Fibroblast of pulmonary artery (primary cell): ENCODE data around the gene KAT6B.
"Not testable (repeated sequence)": the region's sequence is repeated elsewhere in the genome, so short reads cannot be mapped to it uniquely, and the experiment has no call there.

Source experiments
- DNase-seq: peaks from one replicate; pipeline ENCODE4 v3.0.0-alpha.2; 2010; ENCODE audit warnings: low read depth
- H3K4me3 ChIP-seq: replicated peaks from 2 replicates; pipeline ENCODE4 v1.5.1; 2011; ENCODE audit warnings: low read depth, mild to moderate bottlenecking, control low read depth, low read length, moderate library complexity
- CTCF ChIP-seq: IDR thresholded peaks from 2 replicates; pipeline ENCODE4 v1.5.1; 2011; ENCODE audit warnings: mild to moderate bottlenecking, control low read depth, low read length, inconsistent platforms; ENCODE audit errors: missing control alignments

The KAT6B gene

DNA sequence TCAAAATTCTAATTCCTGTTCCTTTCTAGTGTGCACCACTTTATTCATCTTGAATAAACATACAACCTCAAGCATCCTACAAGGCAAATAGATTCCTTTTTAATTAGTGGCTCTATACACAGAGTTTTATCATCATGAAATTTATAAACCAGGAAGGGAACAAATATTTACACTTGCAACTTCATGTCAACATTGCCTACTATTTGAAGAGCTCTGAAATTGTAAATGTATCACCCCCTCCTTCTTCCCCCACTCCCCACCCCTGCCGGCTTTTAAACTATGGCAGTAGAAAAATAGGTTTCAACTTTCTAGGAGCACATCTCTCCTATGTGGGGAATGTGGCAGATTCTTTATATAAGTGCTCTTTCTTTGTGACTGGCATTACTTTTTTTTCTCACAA lies 49.6 kb downstream of the KAT6B start:
- H3K4me3 ChIP-seq, result no peak overlapping the region

DNA sequence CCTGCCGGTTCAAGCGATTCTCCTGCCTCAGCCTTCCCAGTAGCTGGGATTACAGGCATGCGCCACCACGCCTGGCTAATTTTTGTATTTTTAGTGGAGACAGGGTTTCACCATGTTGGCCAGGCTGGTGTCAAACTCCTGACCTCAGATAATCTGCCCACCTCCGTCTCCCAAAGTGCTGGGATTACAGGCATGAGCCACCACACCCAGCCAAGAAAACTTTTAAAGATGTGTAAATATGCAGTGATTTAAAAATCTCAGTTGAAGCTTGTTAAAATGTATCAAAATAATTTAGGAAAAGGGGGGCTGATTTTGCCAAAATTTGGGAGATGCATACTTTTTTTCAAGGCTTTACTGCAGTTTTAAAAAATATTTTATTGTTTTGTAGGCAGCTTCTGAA lies 50.7 kb downstream of the KAT6B start:
- not testable (repeated sequence) for DNase-seq, H3K4me3 ChIP-seq

More for the DNA sequence above, 49.6 kb downstream of the KAT6B start:
- TF ChIP-seq CTCF, result no peak
- no peak for DNase-seq

DNA sequence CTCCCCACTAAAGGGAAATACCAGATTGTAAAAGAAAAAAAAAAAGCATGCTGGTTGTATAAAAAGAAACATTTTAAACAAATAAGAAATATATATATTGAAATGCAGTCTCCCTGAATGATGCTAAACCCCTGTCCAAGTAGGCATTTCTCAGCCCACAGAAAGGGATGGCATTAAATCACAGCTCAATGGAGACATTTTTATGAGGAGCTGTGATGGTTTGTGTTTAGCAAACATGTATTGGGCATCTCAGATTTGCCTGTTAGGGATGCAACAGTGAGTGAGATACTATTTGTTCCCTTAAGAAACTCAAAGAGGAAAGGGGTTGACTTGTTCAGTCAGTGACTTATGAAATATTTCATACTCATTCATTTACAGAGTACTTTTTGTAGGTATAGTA lies 51.5 kb downstream of the KAT6B start:
- H3K4me3 ChIP-seq, result no peak overlapping the region
- DNase-seq, result no peak
- TF ChIP-seq CTCF, result no peak

DNA sequence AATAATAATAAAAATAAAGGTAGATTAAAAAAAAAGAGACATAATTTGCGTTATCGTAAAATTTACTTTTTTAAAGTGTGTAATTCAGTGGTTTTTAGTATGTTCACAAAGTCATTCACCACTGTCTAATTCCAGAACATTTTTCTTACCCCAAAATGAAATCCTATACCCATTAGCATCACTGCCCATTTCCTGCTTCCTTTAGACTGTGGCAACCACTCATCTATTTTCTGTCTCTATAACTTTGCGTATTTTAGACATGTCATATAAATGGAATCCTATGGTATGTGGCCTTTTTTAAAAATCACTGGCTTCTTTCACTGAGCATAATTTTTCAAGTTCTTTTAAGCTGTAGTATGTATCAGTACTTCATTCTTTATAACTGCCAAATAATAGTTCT lies 53.6 kb downstream of the KAT6B start:
- no peak for TF ChIP-seq CTCF

GRCh38 chr10:74881253-74881884 lies 55.0 kb downstream of the KAT6B start:
- DNase-seq, result no peak

More for the DNA sequence above, 53.6 kb downstream of the KAT6B start:
- no peak overlapping the region for H3K4me3 ChIP-seq
- peak; percentile 13 for DNase-seq

DNA sequence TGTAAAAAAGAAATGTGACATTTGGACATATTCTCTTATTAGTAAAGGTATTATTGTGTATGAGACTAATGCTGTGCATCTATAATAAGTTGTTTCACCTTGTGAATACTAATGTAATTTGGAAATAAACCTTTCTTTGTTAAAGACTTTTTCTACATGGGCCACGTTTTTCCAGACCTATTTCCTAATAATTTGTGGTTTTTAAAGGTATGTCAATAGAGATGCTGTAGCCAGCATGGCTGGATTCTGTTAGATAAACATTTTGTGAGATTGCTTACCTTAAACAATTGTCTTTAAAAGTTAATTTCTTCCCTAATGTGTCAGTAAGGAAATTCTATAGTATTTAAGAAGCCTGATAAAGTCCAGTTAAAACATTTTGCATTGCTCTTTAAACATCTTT lies 56.0 kb downstream of the KAT6B start:
- DNase-seq, result peak; percentile 43
- TF ChIP-seq CTCF, result no peak
- no peak overlapping the region for H3K4me3 ChIP-seq

More at GRCh38 chr10:74881253-74881884, 55.0 kb downstream of the KAT6B start:
- no peak overlapping the region for H3K4me3 ChIP-seq
- TF ChIP-seq CTCF, result no peak

GRCh38 chr10:74882831-74883230 lies 56.4 kb downstream of the KAT6B start:
- no peak overlapping the region for H3K4me3 ChIP-seq
- peak; percentile 43 for DNase-seq
- no peak for TF ChIP-seq CTCF
